Endothelial cell of umbilical vein (primary cell): ENCODE results near the gene OTOGL. TPM values are rescaled to one million over a fixed set of nuclear protein-coding genes. Genes with fewer than 3 reads are reported as not detected.

Experiments
- BruUV-seq: library from RNA; stranded (reverse); fragments of 400-500 nt; replicated peaks from 2 replicates; lab custom pipeline; 2021; lab: Mats Ljungman, UMichigan
- CTCF ChIA-PET: fragments of 300-600, 350-600 bp; sonication (Branson Sonifier 250); formaldehyde crosslinking; loops from one replicate; lab custom pipeline; 2021; ENCODE audit warnings: antibody characterized with exemption, inconsistent platforms; lab: Charles Lee
- POLR2A ChIA-PET: fragments of 300-600, 350-600 bp; sonication (Branson Sonifier 250); formaldehyde crosslinking; loops from one replicate; lab custom pipeline; 2021; ENCODE audit warnings: antibody characterized with exemption, inconsistent platforms; lab: Charles Lee
- DNase-seq: peaks from one replicate; pipeline ENCODE4 v3.0.0-alpha.2; 2011; ENCODE audit warnings: low read depth, low spot score
- FAIRE-seq: peaks from 2 replicates; lab custom pipeline; 2011; peaks lifted over from hg19 to GRCh38; lab: Jason Lieb, UNC
- H2AFZ ChIP-seq: 2 replicates; pipeline ENCODE4 v1.6.0; 2012; ENCODE audit warnings: low read depth, low read length, control low read depth, inconsistent platforms
- H3K27ac ChIP-seq: 2 replicates; pipeline ENCODE4 v1.5.1; 2011; ENCODE audit warnings: low read depth, mild to moderate bottlenecking, control low read depth, low read length, moderate library complexity; ENCODE audit not compliant: insufficient read depth
- H3K27me3 ChIP-seq, 2 experiments: 2 replicates each; pipeline versions ENCODE4 v1.6.0 to v1.6.1; 2011; ENCODE audit warnings: low read length in 2 of 2, mixed read lengths in 1 of 2; ENCODE audit not compliant: control insufficient read depth in 2 of 2, insufficient read depth in 2 of 2
- H3K36me3 ChIP-seq, 2 experiments: 2 replicates in 1 of 2; 3 replicates in 1 of 2; pipeline ENCODE4 v1.5.1; 2011; ENCODE audit warnings: low read length in 2 of 2, mild to moderate bottlenecking in 1 of 2, moderate library complexity in 1 of 2; ENCODE audit not compliant: control insufficient read depth in 2 of 2, insufficient read depth in 2 of 2; ENCODE audit errors: extremely low read depth in 1 of 2
- H3K4me1 ChIP-seq: 3 replicates; pipeline ENCODE4 v1.5.1; 2011; ENCODE audit warnings: mild to moderate bottlenecking, low read length; ENCODE audit not compliant: control insufficient read depth, insufficient read depth; ENCODE audit errors: extremely low read depth
- H3K4me2 ChIP-seq: 2 replicates; pipeline ENCODE4 v1.6.1; 2011; ENCODE audit warnings: low read length, control low read depth, mixed read lengths; ENCODE audit not compliant: insufficient read depth
- H3K4me3 ChIP-seq, 3 experiments: fragments of 200-600 bp in 1 of 3; sonication (generic), shearing (Covaris generic) in 1 of 3; replicated peaks in 1 of 3; 2 replicates each; pipeline ENCODE4 v1.5.1; 2011 to 2016; ENCODE audit warnings: control low read depth in 3 of 3, low read length in 3 of 3, mild to moderate bottlenecking in 2 of 3, inconsistent platforms in 1 of 3, low read depth in 1 of 3, moderate library complexity in 1 of 3; ENCODE audit not compliant: insufficient read depth in 1 of 3
- H3K79me2 ChIP-seq: 2 replicates; pipeline ENCODE4 v1.6.0; 2012; ENCODE audit warnings: low read length, inconsistent platforms; ENCODE audit not compliant: control insufficient read depth, insufficient read depth
- H3K9ac ChIP-seq: replicated peaks from 2 replicates; pipeline ENCODE3; 2011; ENCODE audit warnings: low read length, control low read depth; ENCODE audit not compliant: insufficient read depth; ENCODE audit errors: extremely low read depth
- H3K9me1 ChIP-seq: replicated peaks from 3 replicates; pipeline ENCODE4 v1.6.0; 2011; ENCODE audit warnings: mild to moderate bottlenecking, low read length; ENCODE audit not compliant: control insufficient read depth, insufficient read depth; ENCODE audit errors: extremely low read depth
- H3K9me3 ChIP-seq: replicated peaks from 2 replicates; pipeline ENCODE4 v1.5.1; 2012; ENCODE audit warnings: low read length, inconsistent platforms; ENCODE audit not compliant: control insufficient read depth, insufficient read depth
- H4K20me1 ChIP-seq: replicated peaks from 2 replicates; pipeline ENCODE3; 2011; ENCODE audit warnings: mild to moderate bottlenecking, low read length; ENCODE audit not compliant: control insufficient read depth, insufficient read depth; ENCODE audit errors: extremely low read depth
- CTCF ChIP-seq, 2 donors: IDR thresholded peaks; 1 replicate in 1 of 2; 2 replicates in 1 of 2; pipeline ENCODE4 v1.5.1; 2011; ENCODE audit warnings: low read length in 2 of 2, mild to moderate bottlenecking in 2 of 2, moderate library complexity in 2 of 2, control low read depth in 1 of 2, inconsistent platforms in 1 of 2, low read depth in 1 of 2; ENCODE audit not compliant: insufficient read depth in 1 of 2; ENCODE audit errors: extremely low read depth in 1 of 2
- EZH2 ChIP-seq: IDR thresholded peaks from 2 replicates; pipeline ENCODE4 v1.6.1; 2012; ENCODE audit warnings: borderline replicate concordance, low read depth, mild to moderate bottlenecking, moderate library complexity, low read length, inconsistent platforms; ENCODE audit not compliant: severe bottlenecking
- GATA2 ChIP-seq: IDR thresholded peaks from 2 replicates; pipeline ENCODE4 v1.7.0; 2011; ENCODE audit warnings: low read depth, mild to moderate bottlenecking, moderate library complexity, mixed read lengths, low read length; ENCODE audit not compliant: insufficient read length, insufficient read depth
- MYC ChIP-seq: IDR thresholded peaks from one replicate; pipeline ENCODE4 v1.6.1; 2011; ENCODE audit warnings: mild to moderate bottlenecking, low read depth, low read length
- POLR2AphosphoS5 ChIP-seq: IDR thresholded peaks from 2 replicates; pipeline ENCODE4 v1.6.1; 2012; ENCODE audit warnings: low read depth, mild to moderate bottlenecking, control low read depth, low read length, moderate library complexity; ENCODE audit not compliant: insufficient read depth
- dilution Hi-C: fragments of 300-500 bp; cut with MboI; formaldehyde crosslinking; loops from one replicate; pipeline ENCODE4 v1.15.0; 2019; ENCODE audit warnings: low sequenced_read_pairs; ENCODE audit not compliant: extremely low pct_ligation_motif_present
- intact Hi-C: fragments of 100-400 bp; cut with micrococcal nuclease; formaldehyde crosslinking; loops from one replicate; pipeline ENCODE4 v1.10.0; 2022
- polyA plus RNA-seq, 4 experiments: library from polyadenylated mRNA; depleted of rRNA in 3 of 4; stranded (reverse) in 3 of 4; unstranded in 1 of 4; fragments of >200 nt; gene quantifications; 2 replicates each; pipeline versions ENCODE4 v1.2.1 to v1.2.3, GENCODE V29; 2011 to 2012; ENCODE audit warnings: missing spikeins in 1 of 4
- total RNA-seq: library from RNA; stranded (reverse); gene quantifications from 2 replicates; pipeline ENCODE4 v1.2.3, GENCODE V29; 2021
- TF ChIP-seq, protein P1 (sequence below): IDR thresholded peaks from 2 replicates; pipeline ENCODE4 v1.6.1; 2011; ENCODE audit not compliant: insufficient read depth, insufficient read length

Gene OTOGL
- total and polyA plus RNA-seq, 2 donors (not counting 3 experiments of a cell fraction or from before 2014, with no cell fraction given) = 1.4 to 2.0 TPM

GRCh38 chr12:80264386-80264785, 165.0 kb downstream of the OTOGL start:
- peaks cover 13% of the 10 kb centered on the region for H3K4me1 ChIP-seq
- no peak overlapping the region for H3K4me2 ChIP-seq
- H3K27me3 ChIP-seq = no peaks in the 10 kb centered on the region
- ChIA-PET CTCF (interaction anchor here (5.4 kb wide), 1 partner anchor 70 kb away, joined by 67 read pairs; no protein-coding TSS in a partner anchor), POLR2A (no interaction called here)
- no peak overlapping the region for H2AFZ ChIP-seq
- TF ChIP-seq, protein P1, sequence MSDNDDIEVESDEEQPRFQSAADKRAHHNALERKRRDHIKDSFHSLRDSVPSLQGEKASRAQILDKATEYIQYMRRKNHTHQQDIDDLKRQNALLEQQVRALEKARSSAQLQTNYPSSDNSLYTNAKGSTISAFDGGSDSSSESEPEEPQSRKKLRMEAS = no peak
- TF ChIP-seq CTCF (IDR thresholded peaks at IDR 0.05; ENCODE audit: extremely low read depth in 1 of 2, insufficient read depth in 1 of 2, low read depth in 1 of 2, low read length in 2 of 2) = no peak
- TF ChIP-seq MYC = no peak
- no peak overlapping the region for H3K27ac ChIP-seq
- H3K36me3 ChIP-seq = no peaks in the 10 kb centered on the region
- H3K9me1 ChIP-seq = no peaks in the 10 kb centered on the region
- H3K79me2 ChIP-seq = no peaks in the 10 kb centered on the region
- H3K9me3 ChIP-seq = no peaks in the 10 kb centered on the region
- no peaks in the 10 kb centered on the region for H4K20me1 ChIP-seq
- no peak overlapping the region for H3K4me3 ChIP-seq
- intact Hi-C loops = no loop called here
- dilution Hi-C loops = no loop called here
- FAIRE-seq (no peak), DNase-seq (no peak)
- BruUV-seq = no TSS peak
- H3K9ac ChIP-seq = no peak overlapping the region

DNA sequence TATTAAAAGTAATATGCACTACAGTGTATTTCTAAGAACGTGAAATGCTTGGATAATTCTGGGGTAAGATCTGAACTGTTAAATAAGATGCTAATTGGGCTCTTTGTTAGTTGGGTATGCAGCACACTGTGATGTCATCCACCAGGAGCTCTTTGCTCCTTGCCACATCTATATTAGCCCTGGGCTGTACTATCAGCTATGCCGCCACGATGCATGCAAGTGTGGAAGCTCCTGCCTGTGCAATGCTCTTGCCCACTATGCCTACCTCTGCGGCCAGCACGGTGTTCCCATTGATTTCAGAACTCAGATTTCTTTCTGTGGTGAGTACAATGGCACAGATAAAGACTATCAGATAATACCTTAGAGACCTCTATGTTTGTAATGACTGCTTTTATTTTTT, 165.6 kb downstream of the OTOGL start:
- DNase-seq (no peak), FAIRE-seq (no peak)
- H3K9me3 ChIP-seq = no peaks in the 10 kb centered on the region
- no peak overlapping the region for H3K9ac ChIP-seq
- POLR2A ChIA-PET = no interaction called here
- H2AFZ ChIP-seq = no peak overlapping the region
- H3K4me3 ChIP-seq = no peak overlapping the region
- H3K9me1 ChIP-seq = no peaks in the 10 kb centered on the region
- no peaks in the 10 kb centered on the region for H3K36me3 ChIP-seq
- no peak overlapping the region for H3K27ac ChIP-seq
- CTCF ChIA-PET = interaction anchor here (1.9 to 5.4 kb wide), 2 partner anchors 59 to 70 kb away, joined by 4 to 67 read pairs; no protein-coding TSS in a partner anchor
- TF ChIP-seq, protein P1 = no peak
- TF ChIP-seq POLR2AphosphoS5 (no peak), EZH2 (no peak), CTCF (IDR thresholded peaks at IDR 0.05; ENCODE audit: extremely low read depth in 1 of 2, insufficient read depth in 1 of 2, low read depth in 1 of 2, low read length in 2 of 2) (no peak), GATA2 (no peak)
- H3K4me1 ChIP-seq = peaks cover 18% of the 10 kb centered on the region
- H3K4me2 ChIP-seq = no peak overlapping the region
- no peaks in the 10 kb centered on the region for H3K79me2 ChIP-seq
- H4K20me1 ChIP-seq = no peaks in the 10 kb centered on the region
- no peaks in the 10 kb centered on the region for H3K27me3 ChIP-seq
- no TSS peak for BruUV-seq
- dilution Hi-C loops = no loop called here
- intact Hi-C loops = no loop called here
